RPMI7951 (cell line): ENCODE results near the gene KRT3. TPM values are rescaled to one million over a fixed set of nuclear protein-coding genes. Genes with fewer than 3 reads are reported as not detected.

ENCODE experiments used
- total RNA-seq: library from RNA; depleted of rRNA; stranded (reverse); fragments of >200 nt; shearing (Covaris generic); gene quantifications from 2 replicates; pipeline ENCODE4 v1.2.3, GENCODE V29; 2014; rRNA removed

KRT3 gene
- total RNA-seq, 1 experiment from 2014 or later: 0.12 TPM

Other genes starting within 250 kb of the KRT3 start
- gene KRT71, start 243.0 kb downstream of the KRT3 start, total RNA-seq: not detected in 2 replicates
- gene KRT74, start 222.3 kb downstream of the KRT3 start, total RNA-seq: not detected in 2 replicates
- gene KRT72, start 194.7 kb downstream of the KRT3 start, total RNA-seq: not detected in 2 replicates
- not detected in 2 replicates for gene KRT73, start 177.6 kb downstream of the KRT3 start, total RNA-seq
- gene KRT2, start 143.9 kb downstream of the KRT3 start, total RNA-seq: not detected in 2 replicates
- not detected in 2 replicates for gene KRT1, start 115.7 kb downstream of the KRT3 start, total RNA-seq
- gene KRT77, start 92.6 kb downstream of the KRT3 start, total RNA-seq: not detected in 2 replicates
- gene KRT76, start 18.8 kb downstream of the KRT3 start, total RNA-seq: not detected in 2 replicates
- gene KRT4, start 18.0 kb upstream of the KRT3 start, total RNA-seq: not detected in 2 replicates
- 3.3 and 4.8 TPM in 2 replicates for gene KRT79, start 38.2 kb upstream of the KRT3 start, total RNA-seq
- gene KRT78, start 52.9 kb upstream of the KRT3 start, total RNA-seq: 0.20 and 0.36 TPM in 2 replicates
- 3.5 and 4.7 TPM in 2 replicates for gene KRT8, start 109.0 kb upstream of the KRT3 start, total RNA-seq
- 75.0 and 91.8 TPM in 2 replicates for gene KRT18, start 153.0 kb upstream of the KRT3 start, total RNA-seq
- 321 and 337 TPM in 2 replicates for gene EIF4B, start 210.3 kb upstream of the KRT3 start, total RNA-seq